Naive thymus-derived CD4-positive, alpha-beta T cell (primary cell): Measurements from ENCODE around the gene MYRFL. TPM values are rescaled to one million over a fixed set of nuclear protein-coding genes. Genes with fewer than 3 reads are reported as not detected.
A peak's percentile ranks its signal among the peaks of the same experiment; 100 is the strongest.

Source experiments
- ATAC-seq: fragments of 150-1000 bp; cut with Tn5 transposase; 2 replicates; pipeline ENCODE4 v1.10.0; 2021; ENCODE audit warnings: mild to moderate bottlenecking, moderate library complexity
- CTCF ChIA-PET: fragments of 350-600 bp; sonication (Branson Sonifier 250); formaldehyde crosslinking; loops from one replicate; lab custom pipeline; 2021; ENCODE audit warnings: antibody characterized with exemption; lab: Charles Lee
- POLR2A ChIA-PET: fragments of 350-600 bp; sonication (Branson Sonifier 250); formaldehyde crosslinking; loops from one replicate; lab custom pipeline; 2021; ENCODE audit warnings: antibody characterized with exemption, inconsistent platforms; lab: Charles Lee
- DNase-seq, 9 donors: peaks; one replicate each; pipeline versions ENCODE4 v3.0.0 to v3.0.0-alpha.2; 2020 to 2022; ENCODE audit warnings: mixed read lengths in 1 of 9
- H3K27ac ChIP-seq: one replicate; pipeline ENCODE4 v1.7.0; 2013; ENCODE audit warnings: mild to moderate bottlenecking, low read depth, low read length, moderate library complexity
- H3K27me3 ChIP-seq, 2 donors: one replicate each; pipeline ENCODE4 v1.7.0; 2013; ENCODE audit warnings: low read length in 2 of 2, mild to moderate bottlenecking in 2 of 2, moderate library complexity in 2 of 2; ENCODE audit not compliant: control insufficient read depth in 2 of 2, insufficient read depth in 2 of 2
- H3K36me3 ChIP-seq, 3 experiments: 1 replicate in 2 of 3; 2 replicates in 1 of 3; pipeline ENCODE4 v1.7.0; 2013; ENCODE audit warnings: low read length in 3 of 3, mild to moderate bottlenecking in 3 of 3, moderate library complexity in 1 of 3; ENCODE audit not compliant: insufficient read depth in 3 of 3, control insufficient read depth in 2 of 3
- H3K4me1 ChIP-seq, 2 donors: one replicate each; pipeline ENCODE4 v1.7.0; 2013; ENCODE audit warnings: low read length in 2 of 2, mild to moderate bottlenecking in 2 of 2, moderate library complexity in 1 of 2; ENCODE audit not compliant: control insufficient read depth in 2 of 2, insufficient read depth in 2 of 2
- H3K4me3 ChIP-seq: 2 replicates; pipeline ENCODE4 v1.7.0; 2013; ENCODE audit warnings: mild to moderate bottlenecking, low read length
- H3K9me3 ChIP-seq, 3 experiments: 1 replicate in 2 of 3; 2 replicates in 1 of 3; pipeline ENCODE4 v1.7.0; 2013; ENCODE audit warnings: low read length in 3 of 3; ENCODE audit not compliant: control insufficient read depth in 2 of 3
- H3K27ac Mint-ChIP-seq, 9 donors: one replicate each; pipeline ENCODE4 v1.8.0; 2020 to 2022; ENCODE audit warnings: mixed read lengths in 9 of 9, mild to moderate bottlenecking in 8 of 9, moderate library complexity in 5 of 9, inconsistent platforms in 2 of 9
- H3K27me3 Mint-ChIP-seq, 5 donors: one replicate each; pipeline ENCODE4 v1.8.0; 2021 to 2022; ENCODE audit warnings: mixed read lengths in 5 of 5, mild to moderate bottlenecking in 1 of 5
- H3K36me3 Mint-ChIP-seq, 5 donors: one replicate each; pipeline ENCODE4 v1.8.0; 2020 to 2022; ENCODE audit warnings: mixed read lengths in 5 of 5, mild to moderate bottlenecking in 3 of 5, inconsistent platforms in 1 of 5
- H3K4me1 Mint-ChIP-seq, 7 donors: one replicate each; pipeline ENCODE4 v1.8.0; 2020 to 2022; ENCODE audit warnings: mixed read lengths in 7 of 7, mild to moderate bottlenecking in 3 of 7, inconsistent platforms in 1 of 7
- H3K4me3 Mint-ChIP-seq, 10 donors: one replicate each; pipeline ENCODE4 v1.8.0; 2020 to 2022; ENCODE audit warnings: mild to moderate bottlenecking in 10 of 10, mixed read lengths in 10 of 10, moderate library complexity in 6 of 10, inconsistent platforms in 2 of 10
- H3K9me3 Mint-ChIP-seq, 11 donors: one replicate each; pipeline ENCODE4 v1.8.0; 2020 to 2022; ENCODE audit warnings: mixed read lengths in 11 of 11, mild to moderate bottlenecking in 4 of 11, inconsistent platforms in 1 of 11, moderate library complexity in 1 of 11
- intact Hi-C, 2 donors: fragments of 100-400 bp; cut with micrococcal nuclease; formaldehyde crosslinking; loops; one replicate each; pipeline ENCODE4 v1.15.1; 2023
- polyA plus RNA-seq, 2 donors: library from polyadenylated mRNA; unstranded; fragments of 300-500 nt; fragmentation: Illumina TruSeq; gene quantifications; one replicate each; pipeline ENCODE4 v1.2.3, GENCODE V29; 2021
- total RNA-seq, 6 experiments: library from RNA in 5 of 6; stranded (reverse) in 5 of 6; gene quantifications; 1 replicate in 5 of 6; 2 replicates in 1 of 6; pipeline ENCODE4 v1.2.3 and lab custom pipeline; 2021 to 2026

MYRFL gene
- total and polyA plus RNA-seq, 7 experiments from 2014 or later, result 0.24 TPM; not detected in 6

GRCh38 chr12:69837657-69838415, 12.8 kb downstream of the MYRFL start:
- no peak for ATAC-seq
- intact Hi-C loops, result no loop called here
- Histone ChIP-seq H3K4me1 (no peaks in the 10 kb centered on the region), H3K4me3 (no peak overlapping the region), H3K36me3 (no peaks in the 10 kb centered on the region), H3K9me3 (no peaks in the 10 kb centered on the region), H3K27ac (no peak overlapping the region), H3K27me3 (no peaks in the 10 kb centered on the region)
- Mint-ChIP-seq H3K9me3 (no peaks in the 10 kb centered on the region), H3K27ac (no peak overlapping the region), H3K36me3 (no peaks in the 10 kb centered on the region), H3K27me3 (peaks cover 2 to 16% (median 7%) of the 10 kb centered on the region in 5 donors), H3K4me3 (no peak overlapping the region), H3K4me1 (no peaks in the 10 kb centered on the region)
- ChIA-PET CTCF (no interaction called here), POLR2A (no interaction called here)
- no peak for DNase-seq

- H3K9me3 Mint-ChIP-seq, result no peaks in the 10 kb centered on the region
- H3K27me3 Mint-ChIP-seq, result peaks cover 0 to 22% (median 19%) of the 10 kb centered on the region in 5 donors
- DNase-seq (no peak), ATAC-seq (no peak)
- no peaks in the 10 kb centered on the region for H3K27me3 ChIP-seq
- H3K4me3 Mint-ChIP-seq, result no peak overlapping the region
- no peak overlapping the region for H3K27ac Mint-ChIP-seq
- H3K36me3 ChIP-seq, result no peaks in the 10 kb centered on the region
- ChIA-PET CTCF (no interaction called here), POLR2A (no interaction called here)
- intact Hi-C loops, result no loop called here
- H3K27ac ChIP-seq, result no peak overlapping the region
- H3K36me3 Mint-ChIP-seq, result no peaks in the 10 kb centered on the region
- no peaks in the 10 kb centered on the region for H3K9me3 ChIP-seq
- no peaks in the 10 kb centered on the region for H3K4me1 Mint-ChIP-seq
- no peaks in the 10 kb centered on the region for H3K4me1 ChIP-seq
- H3K4me3 ChIP-seq, result no peak overlapping the region
Observed at GRCh38 chr12:69840727-69841126, 15.7 kb downstream of the MYRFL start.

GRCh38 chr12:69843608-69844007, 18.6 kb downstream of the MYRFL start:
- Mint-ChIP-seq H3K27me3 (peaks cover 0 to 22% (median 17%) of the 10 kb centered on the region in 5 donors), H3K4me3 (no peak overlapping the region), H3K4me1 (no peaks in the 10 kb centered on the region), H3K27ac (peak overlapping the region in 1 of 9 donors; percentile 23), H3K36me3 (no peaks in the 10 kb centered on the region), H3K9me3 (no peaks in the 10 kb centered on the region)
- intact Hi-C loops, result no loop called here
- no peak overlapping the region for H3K4me3 ChIP-seq
- H3K4me1 ChIP-seq, result no peaks in the 10 kb centered on the region
- no peaks in the 10 kb centered on the region for H3K27me3 ChIP-seq
- no peak for ATAC-seq
- no peaks in the 10 kb centered on the region for H3K36me3 ChIP-seq
- POLR2A ChIA-PET, result no interaction called here
- CTCF ChIA-PET, result no interaction called here
- no peak overlapping the region for H3K27ac ChIP-seq
- no peak for DNase-seq
- H3K9me3 ChIP-seq, result no peaks in the 10 kb centered on the region

GRCh38 chr12:69844416-69844815, 19.4 kb downstream of the MYRFL start:
- Mint-ChIP-seq H3K27me3 (peaks cover 0 to 22% (median 17%) of the 10 kb centered on the region in 5 donors), H3K9me3 (no peaks in the 10 kb centered on the region), H3K36me3 (no peaks in the 10 kb centered on the region), H3K4me3 (no peak overlapping the region), H3K4me1 (no peaks in the 10 kb centered on the region), H3K27ac (no peak overlapping the region)
- DNase-seq (no peak), ATAC-seq (no peak)
- no peaks in the 10 kb centered on the region for H3K4me1 ChIP-seq
- H3K27ac ChIP-seq, result no peak overlapping the region
- CTCF ChIA-PET, result no interaction called here
- POLR2A ChIA-PET, result no interaction called here
- H3K4me3 ChIP-seq, result no peak overlapping the region
- H3K27me3 ChIP-seq, result no peaks in the 10 kb centered on the region
- no peaks in the 10 kb centered on the region for H3K9me3 ChIP-seq
- H3K36me3 ChIP-seq, result no peaks in the 10 kb centered on the region
- intact Hi-C loops, result no loop called here

GRCh38 chr12:69844836-69845235, 19.8 kb downstream of the MYRFL start:
- no peak overlapping the region for H3K27ac Mint-ChIP-seq
- no peak for DNase-seq
- ChIA-PET POLR2A (no interaction called here), CTCF (no interaction called here)
- Histone ChIP-seq H3K4me1 (no peaks in the 10 kb centered on the region), H3K4me3 (no peak overlapping the region), H3K27me3 (no peaks in the 10 kb centered on the region), H3K36me3 (no peaks in the 10 kb centered on the region), H3K27ac (no peak overlapping the region), H3K9me3 (no peaks in the 10 kb centered on the region)
- H3K27me3 Mint-ChIP-seq, result peaks cover 2 to 23% (median 20%) of the 10 kb centered on the region in 5 donors
- ATAC-seq, result no peak
- H3K36me3 Mint-ChIP-seq, result no peaks in the 10 kb centered on the region
- peaks cover 0 to 2% (median 0%) of the 10 kb centered on the region in 11 donors for H3K9me3 Mint-ChIP-seq
- H3K4me3 Mint-ChIP-seq, result no peak overlapping the region
- no peaks in the 10 kb centered on the region for H3K4me1 Mint-ChIP-seq
- intact Hi-C loops, result no loop called here

GRCh38 chr12:69846976-69847375, 21.9 kb downstream of the MYRFL start:
- H3K27me3 ChIP-seq, result no peaks in the 10 kb centered on the region
- intact Hi-C loops, result no loop called here
- ChIA-PET POLR2A (no interaction called here), CTCF (no interaction called here)
- H3K27me3 Mint-ChIP-seq, result peaks cover 2 to 31% (median 21%) of the 10 kb centered on the region in 5 donors
- no peak overlapping the region for H3K27ac ChIP-seq
- DNase-seq (no peak), ATAC-seq (no peak)
- no peaks in the 10 kb centered on the region for H3K4me1 Mint-ChIP-seq
- H3K4me1 ChIP-seq, result no peaks in the 10 kb centered on the region
- H3K9me3 Mint-ChIP-seq, result peaks cover 0 to 12% (median 2%) of the 10 kb centered on the region in 11 donors
- no peaks in the 10 kb centered on the region for H3K36me3 Mint-ChIP-seq
- no peak overlapping the region for H3K4me3 ChIP-seq
- no peaks in the 10 kb centered on the region for H3K9me3 ChIP-seq
- H3K36me3 ChIP-seq, result no peaks in the 10 kb centered on the region
- no peak overlapping the region for H3K4me3 Mint-ChIP-seq
- H3K27ac Mint-ChIP-seq, result no peak overlapping the region

- H3K9me3 ChIP-seq, result no peaks in the 10 kb centered on the region
Observed at GRCh38 chr12:69851976-69852375, 26.9 kb downstream of the MYRFL start.

More at GRCh38 chr12:69851976-69852375, 26.9 kb downstream of the MYRFL start:
- Histone ChIP-seq H3K36me3 (no peaks in the 10 kb centered on the region), H3K4me3 (no peak overlapping the region), H3K27ac (no peak overlapping the region), H3K4me1 (no peaks in the 10 kb centered on the region), H3K27me3 (no peaks in the 10 kb centered on the region)
- POLR2A ChIA-PET, result no interaction called here
- DNase-seq, result no peak
- Mint-ChIP-seq H3K27me3 (peaks cover 2 to 23% (median 6%) of the 10 kb centered on the region in 5 donors), H3K9me3 (peaks cover 0 to 26% (median 10%) of the 10 kb centered on the region in 11 donors), H3K27ac (no peak overlapping the region), H3K4me3 (no peak overlapping the region), H3K36me3 (no peaks in the 10 kb centered on the region), H3K4me1 (peaks cover 0 to 2% (median 0%) of the 10 kb centered on the region in 7 donors)
- intact Hi-C loops, result no loop called here
- CTCF ChIA-PET, result interaction anchor here (0.6 kb wide), 1 partner anchor 877 kb away, joined by 3 read pairs; no protein-coding TSS in a partner anchor
- ATAC-seq, result no peak
